Stomach smooth muscle (tissue), 2 donors: ENCODE results near the gene IKZF1.

Experiments used
- H3K27ac ChIP-seq: one replicate; pipeline ENCODE4 v1.7.0; 2013; ENCODE audit warnings: mild to moderate bottlenecking, low read length, inconsistent platforms
- H3K27me3 ChIP-seq, 2 donors: one replicate each; pipeline ENCODE4 v1.7.0; 2013; ENCODE audit warnings: low read length in 2 of 2; ENCODE audit not compliant: insufficient read depth in 2 of 2, control insufficient read depth in 1 of 2
- H3K36me3 ChIP-seq, 2 donors: one replicate each; pipeline ENCODE4 v1.7.0; 2013; ENCODE audit warnings: low read length in 2 of 2; ENCODE audit not compliant: control insufficient read depth in 2 of 2, insufficient read depth in 2 of 2
- H3K4me1 ChIP-seq: one replicate; pipeline ENCODE4 v1.7.0; 2013; ENCODE audit warnings: low read length; ENCODE audit not compliant: control insufficient read depth, insufficient read depth
- H3K4me3 ChIP-seq, 2 donors: one replicate each; pipeline ENCODE4 v1.7.0; 2013; ENCODE audit warnings: low read length in 2 of 2
- H3K9ac ChIP-seq, 2 donors: one replicate each; pipeline ENCODE4 v1.7.0; 2013; ENCODE audit warnings: low read length in 2 of 2, mild to moderate bottlenecking in 1 of 2
- H3K9me3 ChIP-seq, 2 donors: one replicate each; pipeline ENCODE4 v1.7.0; 2013; ENCODE audit warnings: low read length in 2 of 2; ENCODE audit not compliant: control insufficient read depth in 2 of 2
- donor health status: healthy.
- donor health status: Pancreatic carcinoma.

Gene IKZF1

DNA sequence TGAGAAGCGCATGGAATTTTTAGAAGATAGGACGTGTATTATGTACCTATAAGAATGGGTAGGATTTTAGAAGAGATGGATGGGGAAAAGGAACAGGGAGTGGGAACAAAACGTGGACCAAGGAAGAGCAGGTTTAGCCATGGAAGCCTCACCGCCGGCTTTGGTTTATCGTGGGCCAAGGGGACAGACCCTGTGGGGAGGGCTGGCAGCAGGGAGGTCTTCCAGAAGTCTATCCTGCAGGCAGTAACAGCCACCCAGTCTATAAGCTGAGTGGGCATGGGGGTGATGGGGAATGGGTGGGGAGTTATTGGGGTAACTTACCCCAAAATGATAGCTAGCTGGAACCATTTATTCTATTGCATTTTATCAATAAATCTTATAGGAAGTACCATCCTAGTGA, 44.9 kb downstream of the IKZF1 start:
- no peak overlapping the region for H3K27ac ChIP-seq
- H3K27me3 ChIP-seq: peaks cover 0 to 2% of the 10 kb centered on the region in 2 donors
- no peaks in the 10 kb centered on the region for H3K4me1 ChIP-seq
- H3K4me3 ChIP-seq: no peak overlapping the region
- no peaks in the 10 kb centered on the region for H3K36me3 ChIP-seq
- no peaks in the 10 kb centered on the region for H3K9me3 ChIP-seq
- no peak overlapping the region for H3K9ac ChIP-seq

DNA sequence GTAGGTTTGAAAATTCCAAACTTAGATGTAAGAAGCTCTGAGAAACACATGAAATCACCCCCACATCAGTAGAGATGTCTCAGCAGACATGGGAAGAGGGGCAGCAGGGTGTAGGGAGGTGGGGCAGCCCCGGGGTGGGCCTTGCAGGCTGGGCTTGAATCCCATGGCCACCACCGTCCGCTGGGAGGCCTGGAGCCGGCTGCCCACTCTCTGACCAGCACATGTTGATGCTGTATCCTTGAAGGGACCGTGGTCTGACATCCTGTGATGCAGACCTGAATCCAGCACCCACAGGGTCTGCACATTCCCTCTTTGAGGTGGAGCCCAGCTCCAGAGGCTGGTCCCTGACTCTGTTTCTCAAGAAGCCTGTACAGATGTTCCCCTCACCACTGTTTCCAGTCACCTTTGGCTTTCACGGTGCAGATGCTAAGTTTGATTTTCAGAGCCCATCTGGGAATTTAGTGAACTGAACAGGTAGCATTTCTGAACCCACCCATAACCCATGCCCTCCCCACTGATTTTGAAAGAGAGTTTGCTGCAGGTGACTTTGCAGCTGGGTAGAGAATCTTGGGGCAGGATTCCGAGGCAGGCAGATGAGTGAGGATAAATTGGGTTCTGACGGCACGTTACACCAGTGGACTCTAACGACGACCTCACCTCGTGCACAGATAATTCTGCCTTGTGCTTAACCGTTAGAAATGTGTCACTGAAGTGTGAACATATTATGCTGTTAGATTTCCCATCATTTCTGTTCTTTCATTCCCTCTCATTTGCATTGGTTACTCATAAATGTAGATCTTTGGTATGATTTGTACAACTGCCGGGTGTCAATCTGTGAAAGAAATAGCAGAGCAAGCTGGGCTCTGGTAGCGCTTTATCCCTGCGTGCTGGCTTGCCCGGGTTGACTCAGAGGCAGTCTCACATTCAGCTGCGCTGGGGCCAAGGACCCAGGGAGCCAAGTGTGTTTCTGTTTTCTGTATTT, 45.7 kb downstream of the IKZF1 start:
- no peaks in the 10 kb centered on the region for H3K4me1 ChIP-seq
- no peak overlapping the region for H3K9ac ChIP-seq
- no peaks in the 10 kb centered on the region for H3K9me3 ChIP-seq
- no peak overlapping the region for H3K4me3 ChIP-seq
- H3K27ac ChIP-seq: no peak overlapping the region
- no peaks in the 10 kb centered on the region for H3K36me3 ChIP-seq
- peaks cover 0 to 2% of the 10 kb centered on the region in 2 donors for H3K27me3 ChIP-seq

DNA sequence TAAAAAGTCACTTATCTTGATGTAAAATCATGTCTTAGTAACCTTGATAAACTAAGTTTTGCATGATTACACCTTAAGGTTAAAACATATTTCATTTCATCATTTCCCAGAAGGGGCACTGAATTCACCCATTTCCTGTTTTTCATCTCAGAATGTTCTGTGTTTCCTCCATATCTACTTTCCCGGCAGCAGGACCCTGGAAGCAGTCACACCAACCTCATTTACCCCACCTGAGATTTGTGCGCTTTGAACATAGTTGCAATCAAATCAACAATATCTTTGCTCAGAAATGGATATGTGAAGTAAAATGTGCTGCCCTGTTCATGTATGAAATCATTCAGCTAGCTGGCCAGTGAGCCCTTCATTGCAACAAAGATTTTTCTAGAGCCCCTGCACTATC, 46.8 kb downstream of the IKZF1 start:
- Histone ChIP-seq H3K9ac (no peak overlapping the region), H3K27me3 (peaks cover 0 to 2% of the 10 kb centered on the region in 2 donors), H3K36me3 (no peaks in the 10 kb centered on the region), H3K27ac (no peak overlapping the region), H3K4me1 (no peaks in the 10 kb centered on the region), H3K9me3 (no peaks in the 10 kb centered on the region), H3K4me3 (no peak overlapping the region)

DNA sequence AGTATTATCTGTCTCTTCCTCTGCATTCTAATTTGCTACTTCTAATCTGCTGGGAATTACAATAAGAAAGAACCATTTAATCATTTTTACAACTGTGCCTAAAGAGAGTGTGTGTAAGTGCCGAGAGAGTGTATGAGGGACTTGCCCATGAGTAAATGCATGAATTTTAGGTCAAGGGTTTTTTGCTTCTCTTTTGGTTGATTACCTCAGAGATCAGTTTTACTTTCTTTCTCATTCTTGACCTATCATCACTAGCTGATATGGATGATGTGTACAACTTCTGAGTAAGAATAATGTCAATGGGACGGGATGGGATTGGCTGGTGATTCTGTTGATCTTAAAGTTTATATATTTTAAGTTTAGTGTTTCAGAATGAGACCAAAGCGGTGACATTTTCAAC, 47.8 kb downstream of the IKZF1 start:
- H3K4me1 ChIP-seq: no peaks in the 10 kb centered on the region
- no peaks in the 10 kb centered on the region for H3K9me3 ChIP-seq
- no peak overlapping the region for H3K9ac ChIP-seq
- no peak overlapping the region for H3K27ac ChIP-seq
- no peak overlapping the region for H3K4me3 ChIP-seq
- H3K36me3 ChIP-seq: no peaks in the 10 kb centered on the region
- peaks cover 0 to 2% of the 10 kb centered on the region in 2 donors for H3K27me3 ChIP-seq

DNA sequence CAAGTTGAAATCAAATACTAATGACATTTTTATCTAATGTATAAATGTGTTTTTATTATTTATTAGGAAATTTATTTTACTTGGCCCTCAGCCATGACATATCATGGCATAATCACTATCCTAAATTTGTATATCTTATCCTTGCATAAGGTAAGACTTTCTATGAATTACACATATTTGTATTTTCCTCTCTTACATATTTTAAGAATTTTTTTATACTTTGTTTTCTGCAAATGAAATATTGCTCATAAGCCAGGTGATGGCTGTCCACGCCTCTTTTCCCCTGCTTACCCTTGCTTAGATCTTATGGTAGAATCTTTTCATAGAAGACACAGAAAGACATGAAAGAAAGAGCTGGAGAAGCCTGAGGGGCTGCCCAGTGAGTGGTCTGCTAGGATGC, 48.2 kb downstream of the IKZF1 start:
- no peaks in the 10 kb centered on the region for H3K4me1 ChIP-seq
- H3K27me3 ChIP-seq: peaks cover 0 to 2% of the 10 kb centered on the region in 2 donors
- H3K9me3 ChIP-seq: no peaks in the 10 kb centered on the region
- no peak overlapping the region for H3K9ac ChIP-seq
- H3K27ac ChIP-seq: no peak overlapping the region
- H3K36me3 ChIP-seq: no peaks in the 10 kb centered on the region
- no peak overlapping the region for H3K4me3 ChIP-seq

DNA sequence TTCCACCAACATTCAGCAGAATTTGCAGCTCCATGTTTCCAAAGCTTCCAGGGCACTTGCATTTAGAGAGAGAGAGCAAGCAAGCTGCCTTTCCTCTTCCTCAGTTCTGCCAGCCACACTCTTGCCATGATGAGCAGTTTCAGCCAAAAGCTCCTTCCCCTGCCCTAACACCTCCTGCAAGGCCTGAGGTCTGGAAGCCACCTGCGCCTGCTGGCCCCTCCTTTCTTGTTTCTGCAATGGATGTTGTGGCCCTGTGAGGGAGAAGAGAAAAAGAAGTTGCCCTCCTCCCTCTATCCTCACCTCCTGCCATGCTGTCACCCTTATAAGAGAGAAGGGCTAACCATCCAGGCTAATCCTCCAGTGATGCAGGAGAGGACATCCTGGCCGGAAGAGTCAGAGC, 48.7 kb downstream of the IKZF1 start:
- Histone ChIP-seq H3K9me3 (no peaks in the 10 kb centered on the region), H3K27me3 (peaks cover 0 to 2% of the 10 kb centered on the region in 2 donors), H3K4me3 (no peak overlapping the region), H3K9ac (no peak overlapping the region), H3K36me3 (no peaks in the 10 kb centered on the region), H3K27ac (no peak overlapping the region), H3K4me1 (no peaks in the 10 kb centered on the region)

DNA sequence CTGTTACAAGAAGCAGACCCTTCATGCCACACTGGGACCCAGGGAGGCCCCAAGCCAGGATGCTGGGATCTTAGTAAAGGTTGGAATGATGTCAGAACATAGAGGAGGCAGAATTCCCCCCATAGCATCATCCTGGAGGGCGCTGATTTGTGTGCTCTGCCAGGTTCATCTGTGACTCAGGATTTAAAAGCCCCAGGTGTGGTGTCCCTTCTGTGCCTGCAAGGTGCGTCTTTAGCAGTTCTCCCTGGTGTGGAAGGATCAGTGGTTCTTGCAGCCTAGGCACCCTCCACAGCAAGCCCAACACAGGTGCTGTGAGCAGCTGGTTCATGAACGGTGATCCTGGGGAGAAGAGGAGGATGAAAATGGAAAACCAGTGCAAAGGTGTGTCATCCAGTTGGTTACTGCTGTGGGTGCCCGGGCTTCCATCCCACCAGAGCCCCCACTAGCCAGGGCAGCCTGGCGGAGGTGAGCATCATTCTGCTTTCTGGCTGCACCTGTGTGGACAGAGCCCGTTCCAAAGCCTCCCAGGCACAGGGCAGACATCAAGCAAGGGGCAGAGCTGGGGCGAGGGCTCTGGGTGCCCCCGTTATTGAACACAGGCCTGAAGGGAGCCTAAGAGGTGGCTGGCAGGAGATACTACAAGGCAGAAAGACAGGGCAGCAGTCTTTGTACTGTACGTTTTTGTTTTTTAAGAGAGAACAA, 49.5 kb downstream of the IKZF1 start:
- no peak overlapping the region for H3K27ac ChIP-seq
- no peaks in the 10 kb centered on the region for H3K36me3 ChIP-seq
- H3K9ac ChIP-seq: no peak overlapping the region
- H3K9me3 ChIP-seq: no peaks in the 10 kb centered on the region
- no peaks in the 10 kb centered on the region for H3K4me1 ChIP-seq
- no peak overlapping the region for H3K4me3 ChIP-seq
- peaks cover 0 to 2% of the 10 kb centered on the region in 2 donors for H3K27me3 ChIP-seq

DNA sequence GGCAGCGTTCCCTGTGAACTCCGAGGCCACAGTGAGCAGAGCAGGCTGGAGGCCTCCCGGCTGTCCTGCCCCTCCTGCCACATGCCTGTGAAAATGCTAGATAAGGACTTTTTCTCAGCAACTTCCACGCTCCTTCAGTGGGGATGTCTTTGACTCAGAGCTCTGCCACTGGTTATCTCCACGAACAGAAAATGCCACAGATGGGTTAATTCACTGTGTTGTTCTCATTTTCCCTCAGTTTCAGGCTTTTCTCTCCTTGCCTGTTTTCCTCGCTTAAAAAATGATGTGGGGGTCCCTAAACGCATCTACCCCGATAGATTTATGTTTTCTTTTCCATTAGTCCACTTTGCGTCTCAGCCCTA, 51.3 kb downstream of the IKZF1 start:
- Histone ChIP-seq H3K9me3 (no peaks in the 10 kb centered on the region), H3K27me3 (peaks cover 0 to 2% of the 10 kb centered on the region in 2 donors), H3K9ac (no peak overlapping the region), H3K4me1 (no peaks in the 10 kb centered on the region), H3K4me3 (no peak overlapping the region), H3K27ac (no peak overlapping the region), H3K36me3 (no peaks in the 10 kb centered on the region)

DNA sequence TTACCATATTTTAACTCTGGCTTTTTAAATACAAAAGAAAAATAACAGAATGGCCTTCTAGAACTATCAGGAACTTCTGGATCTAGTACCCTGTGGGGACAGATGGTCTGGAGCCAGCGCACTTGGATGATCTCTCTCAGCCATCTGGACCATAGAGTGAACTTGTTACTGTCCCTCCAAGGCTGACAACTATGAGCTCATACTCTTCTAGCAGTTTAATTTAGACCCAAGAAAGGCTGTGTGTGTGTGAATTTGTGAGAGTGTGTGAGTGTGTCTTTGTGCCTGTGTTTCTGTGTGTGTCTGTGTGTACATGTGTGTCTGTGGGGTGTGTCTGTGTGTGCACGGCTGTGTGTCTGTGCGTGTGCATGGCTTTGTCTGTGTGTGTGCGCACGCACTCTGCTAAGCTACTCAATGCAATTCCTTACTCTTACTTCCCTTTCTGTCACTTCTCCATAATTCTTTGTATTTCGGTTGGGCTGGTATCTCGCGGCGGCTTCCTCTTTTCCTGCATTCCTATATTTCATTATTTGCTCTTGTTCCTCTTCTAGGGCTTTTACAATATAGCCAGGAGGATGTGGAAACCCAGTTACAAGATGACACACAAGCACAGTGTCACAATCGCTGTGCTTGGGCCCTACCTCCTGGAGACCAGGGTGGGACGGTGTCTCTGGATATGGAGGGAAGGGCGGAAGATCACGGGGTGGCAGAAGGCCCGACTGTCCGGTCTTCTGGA, 51.9 kb downstream of the IKZF1 start:
- H3K9me3 ChIP-seq: no peaks in the 10 kb centered on the region

DNA sequence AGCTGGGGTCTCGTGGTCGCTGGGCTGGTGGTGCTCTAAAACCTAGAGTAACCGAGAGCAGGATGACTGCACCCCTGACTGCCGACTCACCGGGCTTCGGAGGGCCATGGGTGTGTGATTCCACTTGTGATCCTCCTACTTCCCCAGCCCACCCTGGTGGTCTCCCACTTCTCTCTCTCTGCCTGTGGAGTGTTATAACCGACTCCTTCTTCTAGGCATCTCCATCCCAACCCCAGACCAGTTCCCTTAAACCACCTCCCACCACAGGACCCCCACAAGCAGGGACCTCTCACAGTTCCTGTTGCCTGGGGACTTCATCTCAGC, 52.4 kb downstream of the IKZF1 start:
- H3K4me3 ChIP-seq: no peak overlapping the region
- no peaks in the 10 kb centered on the region for H3K9me3 ChIP-seq
- H3K36me3 ChIP-seq: no peaks in the 10 kb centered on the region
- no peak overlapping the region for H3K27ac ChIP-seq
- no peak overlapping the region for H3K9ac ChIP-seq
- H3K27me3 ChIP-seq: peaks cover 0 to 2% of the 10 kb centered on the region in 2 donors
- H3K4me1 ChIP-seq: no peaks in the 10 kb centered on the region

More for the DNA sequence above, 51.9 kb downstream of the IKZF1 start:
- Histone ChIP-seq H3K9ac (no peak overlapping the region), H3K4me1 (no peaks in the 10 kb centered on the region), H3K27ac (no peak overlapping the region), H3K27me3 (peaks cover 0 to 2% of the 10 kb centered on the region in 2 donors), H3K36me3 (no peaks in the 10 kb centered on the region), H3K4me3 (no peak overlapping the region)
